ENCODE results near the gene C2CD4D.

- TF ChIP-seq CTCF (conservative IDR thresholded peaks at IDR 0.05 in 1 of 2, IDR thresholded peaks at IDR 0.05 in 1 of 2; ENCODE audit: low read depth in 1 of 2, low read length in 2 of 2) (no peak), EZH2 (IDR thresholded peaks at IDR 0.05; ENCODE audit: low read length, missing control alignments) (no peak)
Measured at GRCh38 chr1:151855933-151856332, 16.3 kb upstream of the C2CD4D start.
